Measurements from ENCODE around the gene ADAMTS2.

Gene ADAMTS2

GRCh38 chr5:179222246-179223017, 122.8 kb downstream of the ADAMTS2 start:
- TF ChIP-seq CTCF (conservative IDR thresholded peaks at IDR 0.05), result no peak

GRCh38 chr5:179221877-179222220, 123.4 kb downstream of the ADAMTS2 start:
- no peak for TF ChIP-seq CTCF (conservative IDR thresholded peaks at IDR 0.05)

More at GRCh38 chr5:179222246-179223017, 122.8 kb downstream of the ADAMTS2 start:
- H3K27ac ChIP-seq, result no peak overlapping the region

GRCh38 chr5:179221196-179221876, 123.9 kb downstream of the ADAMTS2 start:
- H3K27ac ChIP-seq, result no peak overlapping the region
- no peak for TF ChIP-seq CTCF (conservative IDR thresholded peaks at IDR 0.05)

More at GRCh38 chr5:179221877-179222220, 123.4 kb downstream of the ADAMTS2 start:
- H3K27ac ChIP-seq, result no peak overlapping the region

- no peak for TF ChIP-seq CTCF (conservative IDR thresholded peaks at IDR 0.05)
- H3K27ac ChIP-seq, result no peak overlapping the region
Measured at GRCh38 chr5:179220716-179221115, 124.5 kb downstream of the ADAMTS2 start.

- TF ChIP-seq CTCF (conservative IDR thresholded peaks at IDR 0.05), result no peak
- no peak overlapping the region for H3K27ac ChIP-seq
Measured at GRCh38 chr5:179219661-179220620, 125.3 kb downstream of the ADAMTS2 start.

GRCh38 chr5:179218943-179219330, 126.3 kb downstream of the ADAMTS2 start:
- H3K27ac ChIP-seq, result no peak overlapping the region
- no peak for TF ChIP-seq CTCF (conservative IDR thresholded peaks at IDR 0.05)

Measured in VCaP (cell line).